ENCODE results near the gene PFKL.
"Not testable (repeated sequence)": the region's sequence is repeated elsewhere in the genome, so short reads cannot be mapped to it uniquely, and the experiment has no call there.

The PFKL gene

DNA sequence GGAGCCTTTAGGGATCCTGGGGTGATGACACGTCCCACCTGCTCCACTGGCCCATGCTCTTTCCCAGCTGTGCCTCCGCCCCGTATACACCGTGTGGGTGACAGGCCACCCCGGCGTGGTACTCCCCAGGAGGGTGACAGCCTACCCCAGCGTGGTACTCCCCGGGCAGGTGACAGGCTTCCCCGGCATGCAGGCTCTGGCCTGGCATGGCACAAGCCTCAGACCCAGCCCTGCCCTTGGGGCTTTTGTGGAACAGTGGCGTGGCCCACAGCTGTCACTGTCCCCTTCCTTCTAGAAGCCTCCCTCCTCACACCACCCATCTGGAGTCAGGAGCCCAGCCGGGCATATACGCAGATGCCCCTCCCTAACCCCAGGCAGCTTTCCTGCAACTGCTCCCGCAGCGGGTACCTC is 4.7 kb upstream of the PFKL start:
- peak; percentile 47 for DNase-seq

DNA sequence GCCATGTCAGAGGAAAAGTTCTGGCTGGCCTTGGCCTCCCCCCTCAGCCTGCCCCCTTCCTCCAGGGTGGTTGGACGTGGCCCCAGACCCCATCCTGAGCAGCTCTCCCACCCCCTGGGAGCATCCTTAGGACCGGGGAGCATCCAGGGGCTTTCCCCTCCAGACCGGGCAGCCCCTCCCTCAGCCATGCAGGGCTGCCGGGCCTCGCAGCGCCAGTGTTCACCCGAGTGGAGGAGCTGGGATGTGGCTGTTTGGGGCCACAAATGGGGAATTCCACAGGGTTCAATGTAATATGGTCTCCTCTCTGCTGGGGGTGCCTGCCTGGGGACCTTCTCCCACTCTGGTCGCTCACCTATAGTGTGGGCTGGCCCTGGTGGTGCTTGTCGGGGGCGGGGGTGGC is 4.2 kb upstream of the PFKL start:
- peak; percentile 28 for DNase-seq

DNA sequence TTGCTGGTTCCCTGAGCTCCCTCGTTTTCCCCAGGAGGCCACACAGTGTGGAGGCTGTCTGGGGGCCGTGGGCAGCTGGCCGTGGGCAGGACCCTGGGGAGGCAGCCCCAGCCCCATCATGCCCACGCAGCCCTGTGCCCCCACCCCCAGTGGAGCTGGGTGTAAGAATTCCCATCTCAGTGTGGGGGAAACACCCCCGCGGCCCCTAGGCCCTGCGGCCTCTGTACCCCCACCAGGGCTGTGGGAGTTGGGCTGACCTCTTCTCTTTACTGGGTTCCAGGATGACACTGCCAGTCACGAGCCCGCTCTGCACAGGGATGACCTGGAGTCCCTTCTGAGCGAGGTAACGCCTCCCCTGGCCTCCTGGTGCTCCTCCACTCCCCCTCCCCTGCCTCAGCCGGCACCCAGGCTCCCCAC is 3.7 kb upstream of the PFKL start:
- peak; percentile 38 for DNase-seq

DNA sequence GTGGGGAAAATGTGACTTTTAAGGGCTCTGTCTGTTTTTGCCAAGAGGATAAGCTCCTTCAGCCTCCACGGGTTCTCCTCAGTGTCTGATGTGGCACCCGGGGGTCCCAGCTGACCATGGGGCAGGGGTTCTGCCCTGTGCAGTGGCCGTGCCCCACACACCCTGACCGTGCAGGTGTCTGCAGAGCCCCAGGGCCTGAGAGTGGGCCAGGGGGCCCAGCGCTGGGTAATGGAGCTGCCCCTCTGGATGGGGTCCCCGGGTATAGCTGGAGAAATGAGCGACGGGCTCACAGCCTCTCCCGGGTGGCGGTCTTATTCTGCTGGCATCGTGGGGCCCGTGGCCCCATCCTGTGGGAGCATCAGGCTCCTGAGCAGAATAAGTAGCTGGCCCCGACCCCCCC is 2.9 kb upstream of the PFKL start:
- peak; percentile 25 for DNase-seq

DNA sequence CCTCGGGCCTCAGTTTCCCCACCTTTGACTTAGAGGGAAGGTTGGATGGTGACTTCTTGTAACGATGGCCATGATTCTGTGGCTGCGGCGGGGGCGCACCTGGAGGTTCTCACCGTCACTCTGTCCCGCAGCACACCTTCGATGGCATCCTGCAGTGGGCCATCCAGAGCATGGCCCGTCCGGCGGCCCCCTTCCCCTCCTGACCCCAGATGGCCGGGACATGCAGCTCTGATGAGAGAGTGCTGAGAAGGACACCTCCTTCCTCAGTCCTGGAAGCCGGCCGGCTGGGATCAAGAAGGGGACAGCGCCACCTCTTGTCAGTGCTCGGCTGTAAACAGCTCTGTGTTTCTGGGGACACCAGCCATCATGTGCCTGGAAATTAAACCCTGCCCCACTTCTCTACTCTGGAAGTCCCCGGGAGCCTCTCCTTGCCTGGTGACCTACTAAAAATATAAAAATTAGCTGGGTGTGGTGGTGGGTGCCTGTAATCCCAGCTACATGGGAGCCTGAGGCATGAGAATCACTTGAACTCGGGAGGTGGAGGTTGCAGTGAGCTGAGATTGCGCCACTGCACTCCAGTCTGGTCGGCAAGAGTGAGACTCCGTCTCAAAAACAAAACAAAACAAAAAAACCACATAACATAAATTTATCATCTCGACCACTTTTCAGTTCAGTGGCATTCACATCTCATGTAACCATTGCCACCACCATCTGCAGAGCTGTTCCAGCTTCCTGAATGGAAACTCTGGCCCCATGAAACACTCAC is 2.1 kb upstream of the PFKL start:
- peak; percentile 88 for DNase-seq

DNA sequence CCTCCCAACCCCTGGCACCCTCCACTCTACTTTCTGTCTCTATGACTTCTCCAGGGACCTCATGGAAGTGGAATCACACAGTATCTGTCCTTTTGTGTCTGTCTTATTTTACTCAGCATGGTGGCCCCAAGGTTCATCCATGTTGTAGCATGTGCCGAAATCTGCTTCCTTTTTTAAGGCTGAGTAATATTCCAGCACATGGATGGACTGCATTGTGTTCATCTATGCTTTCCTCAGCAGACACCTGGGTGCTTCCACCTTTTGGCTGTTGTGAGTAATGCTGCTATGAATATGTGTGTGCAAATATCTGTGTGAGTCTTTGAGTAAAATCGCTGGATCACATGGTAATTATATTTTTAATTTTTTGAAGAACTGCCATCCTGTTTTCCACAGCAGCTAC is 1.6 kb upstream of the PFKL start:
- DNase-seq: peak; percentile 24

DNA sequence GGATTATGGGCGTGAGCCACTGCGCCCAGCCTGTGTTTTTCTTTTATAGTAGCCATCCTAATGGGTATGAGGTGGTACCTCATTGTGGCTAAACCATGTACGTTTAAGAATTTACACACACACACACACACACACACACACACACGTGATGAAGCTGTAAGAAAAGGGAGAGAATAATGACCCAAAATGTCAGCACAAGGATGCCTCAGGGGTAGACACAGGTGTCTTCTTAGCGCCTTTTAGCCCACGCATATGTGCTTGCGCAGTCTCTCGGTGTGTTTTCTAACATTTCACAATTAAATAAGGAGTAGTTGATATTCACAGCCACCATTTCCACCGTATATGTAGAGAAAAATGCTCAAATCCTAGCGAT is 782 bp upstream of the PFKL start:
- peak; percentile 26 for DNase-seq

DNA sequence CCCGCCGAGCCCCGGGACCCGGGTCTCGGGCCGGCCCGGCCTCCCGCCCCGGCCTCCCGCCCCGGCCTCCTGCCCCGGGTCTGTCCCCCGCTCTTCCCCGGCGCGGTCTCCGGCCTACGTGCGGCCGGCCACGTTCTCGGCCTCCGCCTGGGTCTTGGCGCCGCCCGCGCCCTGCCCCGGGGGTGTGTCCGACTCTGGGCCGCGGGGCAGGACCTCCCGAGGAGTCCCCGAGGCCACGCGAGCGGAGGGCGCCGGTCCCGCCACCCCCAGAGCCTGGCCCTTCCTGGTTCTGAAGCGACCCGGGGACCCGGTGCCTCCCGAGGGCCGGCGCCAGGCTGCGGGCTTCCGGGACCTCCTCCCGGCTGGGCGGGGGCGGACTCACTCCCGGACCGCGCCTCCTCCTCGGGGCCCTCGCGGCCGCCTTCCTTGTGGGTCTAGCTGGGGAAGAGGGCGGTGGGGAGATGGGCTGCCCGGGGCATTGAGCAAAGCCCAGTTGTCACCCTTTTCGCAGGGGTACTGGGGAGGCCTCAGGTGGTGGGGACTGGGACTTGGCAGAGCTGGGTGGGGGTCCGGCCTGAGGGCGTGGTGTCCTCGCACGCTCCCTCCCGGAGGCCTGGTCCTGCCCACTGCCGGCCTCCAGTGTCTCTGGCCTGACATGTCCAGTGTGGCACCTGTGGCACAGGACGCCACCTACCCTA is 558 bp downstream of the PFKL start:
- peak; percentile 79 for DNase-seq

DNA sequence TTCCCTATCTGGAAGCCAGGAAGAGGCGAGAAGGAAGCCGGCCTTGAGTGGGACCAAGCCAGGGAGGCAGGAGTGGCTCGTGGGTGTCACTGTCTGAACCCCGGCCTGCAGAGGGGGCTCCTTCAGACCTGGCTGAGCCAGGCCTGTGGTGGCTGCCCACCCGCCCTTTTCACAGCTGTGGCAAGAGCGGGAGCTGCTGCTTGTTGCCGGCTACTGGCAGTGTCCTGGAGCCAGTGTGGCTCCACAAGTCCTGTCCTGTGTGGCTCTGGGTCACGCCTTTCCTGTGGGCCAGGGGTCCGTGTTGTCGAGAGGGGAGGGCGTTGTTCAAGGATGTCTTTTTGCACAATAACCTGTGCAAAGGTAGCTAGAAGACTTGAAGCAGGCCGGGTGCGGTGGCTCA is 1.3 kb downstream of the PFKL start:
- DNase-seq: no peak

DNA sequence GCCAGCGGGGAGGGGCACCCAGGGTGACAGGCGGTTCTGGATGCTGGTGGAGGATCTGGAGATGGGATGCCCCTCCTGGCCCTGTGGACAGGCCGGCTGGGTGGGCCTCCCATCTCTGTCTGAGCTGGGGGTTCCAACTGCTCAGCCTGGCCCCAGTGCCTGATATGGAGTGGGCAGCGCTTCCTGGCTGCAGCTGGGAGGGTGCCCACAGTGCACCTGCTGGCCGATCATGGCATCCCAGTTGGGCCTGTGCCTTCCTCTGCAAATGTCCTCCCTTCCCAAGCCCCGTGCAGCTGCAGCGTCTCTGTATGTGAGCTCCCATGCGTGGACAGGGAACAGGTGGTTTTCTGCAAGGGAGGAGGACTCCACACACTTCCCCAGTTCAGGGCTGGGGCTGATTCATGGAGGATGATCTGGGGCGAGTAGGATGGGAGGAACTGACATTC is 2.1 kb downstream of the PFKL start:
- DNase-seq: no peak

DNA sequence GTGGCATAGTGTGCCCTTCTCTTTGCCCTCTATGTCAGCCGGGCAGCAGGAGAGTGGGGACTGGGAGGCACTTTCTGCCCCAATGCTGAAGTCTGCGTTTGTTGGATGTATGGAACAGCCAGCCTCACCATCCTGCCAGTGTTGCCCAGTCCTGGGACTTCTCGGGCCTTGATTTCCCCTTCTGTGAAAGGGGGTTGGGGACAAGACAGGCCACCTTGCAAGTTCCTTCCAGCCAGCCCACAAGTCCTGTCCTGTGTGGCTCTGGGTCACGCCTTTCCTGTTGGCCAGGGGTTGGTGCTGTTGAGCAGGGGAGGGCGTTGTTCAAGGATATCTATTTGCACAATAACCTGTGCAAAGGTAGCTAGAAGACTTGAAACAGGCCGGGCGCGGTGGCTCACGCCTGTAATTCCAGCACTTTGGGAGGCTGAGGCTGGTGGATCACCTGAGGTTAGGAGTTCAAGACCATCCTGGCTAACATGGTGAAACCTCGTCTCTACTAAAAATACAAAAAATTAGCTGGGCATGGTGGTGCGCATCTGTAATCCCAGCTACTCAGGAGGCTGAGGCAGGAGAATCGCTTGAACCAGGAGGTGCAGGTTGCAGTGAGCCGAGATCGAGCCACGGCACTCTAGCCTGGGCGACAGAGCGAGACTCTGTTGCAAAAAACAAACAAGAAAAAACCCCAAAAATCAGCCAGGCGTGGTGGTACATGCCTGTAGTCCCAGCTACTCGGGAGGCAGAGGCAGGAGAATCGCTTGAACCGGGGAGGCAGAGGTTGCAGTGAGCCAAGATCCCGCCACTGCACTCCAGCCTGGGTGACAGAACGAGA is 2.9 kb downstream of the PFKL start:
- not testable (repeated sequence) for DNase-seq

DNA sequence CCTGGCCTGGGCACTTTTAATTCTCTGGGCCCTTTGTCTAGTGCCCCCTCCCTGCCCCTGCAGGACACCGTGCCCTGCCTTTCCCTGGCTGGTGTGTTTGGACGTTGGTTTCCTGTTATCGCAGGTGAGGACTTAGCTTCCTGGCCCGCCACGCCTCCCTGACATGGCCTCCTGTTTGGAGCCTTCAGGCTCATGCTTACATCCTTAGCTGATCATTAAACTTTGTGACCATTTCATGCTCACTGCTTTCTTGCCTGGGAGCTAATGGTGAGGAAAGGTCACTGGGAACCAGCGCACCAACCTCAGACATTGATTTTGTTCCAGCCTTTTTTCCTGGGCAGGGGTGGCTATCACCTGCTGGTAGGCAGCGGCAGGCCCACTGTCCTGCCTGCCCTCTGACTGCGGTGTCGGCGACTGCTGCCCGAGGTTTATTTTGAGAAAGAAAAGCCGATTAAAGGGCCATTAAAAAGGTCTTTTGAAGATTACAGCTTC is 3.7 kb downstream of the PFKL start:
- no peak for DNase-seq

DNA sequence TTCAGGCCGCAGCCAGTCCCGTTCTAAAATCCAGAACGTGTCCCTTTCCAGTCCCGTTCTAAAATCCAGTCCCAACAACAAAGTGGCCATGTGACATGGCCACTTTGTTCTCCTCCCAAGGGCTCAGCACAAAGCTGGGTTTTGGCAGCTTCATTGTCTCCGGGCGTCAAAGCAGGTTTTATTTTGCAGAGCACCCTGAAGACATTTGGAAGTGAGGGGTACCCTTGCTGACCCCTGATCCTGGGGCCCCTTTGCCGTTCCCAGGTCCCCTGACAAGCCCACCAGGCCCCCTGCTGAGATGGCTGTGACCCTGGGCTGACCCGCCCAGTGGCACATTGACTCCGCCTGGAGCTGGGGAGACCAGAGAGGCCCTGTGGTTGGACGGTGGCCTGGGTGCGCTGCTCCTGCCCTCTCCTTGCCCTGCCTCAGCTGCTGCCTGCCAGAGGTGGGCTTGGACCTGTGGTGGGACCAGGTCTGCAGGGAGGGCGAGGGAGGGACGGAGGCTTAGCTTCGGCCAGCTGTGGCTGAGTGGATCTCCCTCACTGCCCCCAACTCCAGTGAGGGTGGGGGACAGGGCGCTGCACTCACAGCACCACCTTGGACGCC is 4.3 kb downstream of the PFKL start:
- DNase-seq: no peak

DNA sequence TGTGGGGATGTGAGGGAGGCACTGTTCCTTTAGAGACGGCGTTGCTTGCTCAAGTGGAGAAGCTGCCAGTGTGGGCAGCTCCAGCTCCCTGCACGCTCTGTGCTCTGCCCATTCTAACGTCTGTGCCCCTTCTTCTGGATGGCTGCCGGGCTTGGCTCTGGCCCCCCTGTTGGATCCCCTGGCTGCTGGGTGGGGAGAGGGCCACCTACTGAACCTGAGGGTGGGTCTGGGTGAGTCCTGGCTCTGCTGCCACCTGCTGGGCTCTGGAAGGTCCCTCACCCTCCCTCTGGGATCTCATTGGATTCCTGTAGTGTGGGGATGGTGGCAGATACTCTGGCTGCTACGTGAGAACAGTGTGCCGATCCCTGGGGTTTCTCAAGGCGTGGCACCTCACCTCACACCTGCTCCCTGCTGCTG is 5.0 kb downstream of the PFKL start:
- DNase-seq: no peak

DNA sequence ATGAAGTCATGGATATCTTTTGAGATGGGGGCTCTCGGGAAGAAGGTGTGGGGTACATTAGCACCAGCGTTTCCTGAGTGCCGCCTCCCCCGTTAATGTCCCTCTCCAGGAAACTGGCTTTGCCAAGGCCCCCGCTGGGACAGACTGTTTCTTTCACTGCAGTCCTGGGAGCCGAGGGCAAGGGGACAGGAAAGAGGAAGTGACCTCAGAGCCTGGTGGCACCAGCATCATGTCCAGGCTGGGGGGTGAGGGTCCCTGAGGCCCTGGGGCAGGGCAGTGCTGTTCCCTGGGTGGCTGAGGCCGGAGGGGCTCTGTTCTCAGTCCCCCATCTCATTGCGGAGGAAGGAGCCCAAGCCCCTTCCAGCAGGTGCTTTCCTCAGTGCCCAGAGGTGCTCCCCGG is 5.8 kb downstream of the PFKL start:
- DNase-seq: no peak

DNA sequence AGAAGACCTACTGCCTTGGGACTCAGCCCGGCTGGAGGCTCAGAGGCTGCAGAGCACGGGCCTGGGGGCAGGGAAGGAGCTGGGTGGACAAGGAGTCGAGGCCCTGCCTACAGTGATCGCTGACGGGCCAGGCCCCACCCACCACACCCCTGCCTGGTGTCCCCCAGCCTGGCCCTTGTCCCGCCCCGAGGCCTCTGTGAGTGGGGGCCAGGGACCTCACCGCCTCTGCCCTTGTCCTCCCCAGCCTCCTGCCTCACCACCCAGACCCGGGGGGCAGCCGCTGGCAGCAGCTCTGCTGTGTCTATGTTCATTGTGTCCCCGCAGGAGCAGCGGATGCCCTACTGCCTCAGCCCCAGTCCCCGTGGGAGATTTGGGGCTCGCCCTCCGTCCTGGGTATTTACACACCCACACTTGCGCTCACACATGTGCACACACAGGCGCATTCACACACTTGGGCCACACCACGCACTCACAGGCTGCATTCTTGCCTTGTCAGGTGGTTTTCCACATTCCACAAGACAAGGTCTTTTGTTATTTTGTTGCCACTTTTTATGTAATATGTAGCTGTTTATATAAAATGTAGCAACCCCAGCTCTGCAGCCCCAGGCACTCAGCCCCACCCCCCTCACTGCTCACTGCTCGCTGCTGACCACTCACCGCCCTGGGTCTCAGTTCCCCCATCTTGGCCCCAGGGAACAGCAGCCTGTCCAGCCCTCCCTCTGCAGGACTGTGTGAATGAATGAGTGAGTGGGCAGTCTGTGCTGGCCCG is 7.3 kb downstream of the PFKL start:
- DNase-seq: no peak

DNA sequence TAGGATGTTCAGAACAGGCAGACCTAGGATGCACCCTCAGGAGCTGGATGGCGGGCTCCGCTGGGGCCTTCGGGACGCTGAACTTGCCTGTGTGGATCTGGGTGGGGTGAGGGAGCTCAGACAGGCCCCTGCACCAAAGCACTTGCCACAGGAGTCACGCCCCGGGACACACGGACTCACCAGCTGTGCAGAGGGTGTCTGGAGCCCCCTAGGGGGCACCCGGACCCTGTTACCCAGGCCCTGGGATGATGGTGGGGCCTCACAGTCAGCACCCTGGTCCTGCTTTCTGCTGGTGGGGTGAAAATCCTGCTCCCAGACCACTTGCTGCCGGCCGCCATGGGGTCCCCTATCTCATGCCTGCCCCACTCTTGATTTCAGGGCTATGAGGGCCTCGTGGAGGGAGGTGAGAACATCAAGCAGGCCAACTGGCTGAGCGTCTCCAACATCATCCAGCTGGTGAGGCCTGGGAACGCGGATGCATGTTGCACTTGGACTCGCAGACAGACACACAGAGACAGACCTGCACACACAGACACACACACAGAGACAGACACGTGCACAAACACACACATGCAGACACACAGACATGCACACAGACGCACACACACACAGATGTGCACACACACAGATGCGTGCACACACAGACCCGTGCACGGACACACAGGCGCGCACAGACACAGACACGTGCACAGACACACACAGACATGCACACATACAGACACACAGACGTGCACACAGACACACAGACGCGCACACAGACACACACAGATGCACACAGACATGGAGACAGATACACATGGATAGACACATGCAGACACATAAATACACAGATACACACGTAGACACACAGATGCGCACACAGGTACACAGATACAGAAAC is 11.0 kb downstream of the PFKL start:
- no peak for DNase-seq

DNA sequence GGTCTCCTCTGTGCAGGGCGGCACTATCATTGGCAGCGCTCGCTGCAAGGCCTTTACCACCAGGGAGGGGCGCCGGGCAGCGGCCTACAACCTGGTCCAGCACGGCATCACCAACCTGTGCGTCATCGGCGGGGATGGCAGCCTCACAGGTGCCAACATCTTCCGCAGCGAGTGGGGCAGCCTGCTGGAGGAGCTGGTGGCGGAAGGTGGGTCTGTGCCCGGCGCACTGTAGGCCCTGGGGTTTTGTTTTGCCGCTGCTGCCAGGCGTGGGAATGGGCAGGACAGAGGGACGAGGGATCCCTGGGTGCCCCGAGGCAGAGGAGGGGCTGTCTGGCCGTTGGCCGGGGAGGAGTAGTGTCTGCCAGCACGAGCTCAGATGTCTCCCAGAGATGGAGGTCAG is 12.2 kb downstream of the PFKL start:
- no peak for DNase-seq

DNA sequence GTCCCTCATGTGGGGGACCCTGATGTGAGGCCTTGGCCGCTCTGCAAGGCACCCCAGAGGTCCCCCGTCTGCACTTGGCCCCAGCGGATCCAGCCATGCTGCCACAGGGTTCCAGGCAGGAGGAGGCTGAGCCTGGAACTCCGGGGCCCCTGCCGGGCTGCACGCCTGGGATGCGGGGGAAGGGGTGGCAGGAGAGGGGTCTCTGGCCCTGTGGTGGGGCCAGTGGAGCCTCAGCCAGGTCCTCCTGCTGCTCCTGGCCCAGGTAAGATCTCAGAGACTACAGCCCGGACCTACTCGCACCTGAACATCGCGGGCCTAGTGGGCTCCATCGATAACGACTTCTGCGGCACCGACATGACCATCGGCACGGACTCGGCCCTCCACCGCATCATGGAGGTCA is 12.9 kb downstream of the PFKL start:
- DNase-seq: no peak

DNA sequence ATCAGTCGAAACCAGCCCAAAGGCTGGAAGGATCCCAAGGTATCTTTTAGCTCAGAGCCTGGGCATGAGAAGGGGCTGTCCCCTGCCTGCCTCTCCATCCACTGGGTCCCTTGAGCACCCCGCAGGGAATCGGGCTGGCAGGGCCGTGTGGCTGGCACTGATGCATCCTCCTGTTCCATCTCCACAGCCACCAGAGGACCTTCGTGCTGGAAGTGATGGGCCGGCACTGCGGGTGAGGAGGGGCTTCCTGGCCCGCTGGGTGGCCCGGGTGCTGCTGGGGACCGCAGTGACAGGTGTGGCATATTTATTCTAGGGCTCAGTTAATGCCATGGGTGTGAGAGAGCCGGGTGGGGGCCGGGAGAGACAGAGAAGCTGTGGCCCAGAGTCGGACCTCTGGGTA is 13.6 kb downstream of the PFKL start:
- DNase-seq: no peak

DNA sequence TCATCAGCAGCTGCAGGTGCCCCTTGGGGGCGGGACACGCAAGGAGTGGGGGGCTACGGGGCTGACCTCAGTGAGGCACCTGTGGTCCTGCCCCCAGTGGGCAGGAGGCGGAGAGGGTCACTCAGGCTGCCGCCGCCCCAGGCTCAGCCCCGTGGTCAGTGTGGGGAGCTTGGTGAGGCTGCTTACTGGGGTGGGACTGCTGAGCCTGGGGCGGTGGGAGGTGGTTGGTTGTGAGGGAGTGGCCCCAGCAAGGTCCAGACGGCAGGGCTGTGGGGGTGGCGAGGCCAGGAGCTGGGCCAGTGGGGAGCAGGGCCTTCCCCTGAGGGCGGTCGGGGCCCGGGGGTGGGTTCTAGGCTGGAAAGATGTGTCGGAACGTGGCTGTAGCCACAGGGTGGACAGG is 14.3 kb downstream of the PFKL start:
- DNase-seq: no peak
